Tibial nerve (tissue), 4 donors: ENCODE measurements around the gene CYP2D6.

Source experiments
- CTCF ChIP-seq, 5 experiments: fragments of 200-600 bp in 3 of 5; fragments of 450-650 bp in 2 of 5; sonication (generic) in 3 of 5; IDR thresholded peaks; one replicate each; pipeline ENCODE4 v1.5.1; 2016 to 2019; ENCODE audit warnings: antibody characterized with exemption in 5 of 5, mild to moderate bottlenecking in 3 of 5, moderate library complexity in 2 of 5
- EP300 ChIP-seq, 2 donors: sonication (generic); formaldehyde crosslinking; IDR thresholded peaks; one replicate each; pipeline ENCODE4 v1.6.1; 2017; ENCODE audit warnings: antibody characterized with exemption in 2 of 2, mild to moderate bottlenecking in 1 of 2
- POLR2A ChIP-seq, 2 donors: fragments of 450-650 bp; IDR thresholded peaks; one replicate each; pipeline ENCODE4 v1.6.1; 2017; ENCODE audit warnings: antibody characterized with exemption in 2 of 2, mild to moderate bottlenecking in 2 of 2, moderate library complexity in 2 of 2

- TF ChIP-seq POLR2A (IDR thresholded peaks at IDR 0.05), result no peak
- TF ChIP-seq CTCF (IDR thresholded peaks at IDR 0.05), result no peak
- no peak for TF ChIP-seq EP300 (IDR thresholded peaks at IDR 0.05)
Observed at GRCh38 chr22:42162728-42163489, 32.3 kb upstream of the CYP2D6 start.
